ENCODE data around the gene SETD6.

The SETD6 gene

DNA sequence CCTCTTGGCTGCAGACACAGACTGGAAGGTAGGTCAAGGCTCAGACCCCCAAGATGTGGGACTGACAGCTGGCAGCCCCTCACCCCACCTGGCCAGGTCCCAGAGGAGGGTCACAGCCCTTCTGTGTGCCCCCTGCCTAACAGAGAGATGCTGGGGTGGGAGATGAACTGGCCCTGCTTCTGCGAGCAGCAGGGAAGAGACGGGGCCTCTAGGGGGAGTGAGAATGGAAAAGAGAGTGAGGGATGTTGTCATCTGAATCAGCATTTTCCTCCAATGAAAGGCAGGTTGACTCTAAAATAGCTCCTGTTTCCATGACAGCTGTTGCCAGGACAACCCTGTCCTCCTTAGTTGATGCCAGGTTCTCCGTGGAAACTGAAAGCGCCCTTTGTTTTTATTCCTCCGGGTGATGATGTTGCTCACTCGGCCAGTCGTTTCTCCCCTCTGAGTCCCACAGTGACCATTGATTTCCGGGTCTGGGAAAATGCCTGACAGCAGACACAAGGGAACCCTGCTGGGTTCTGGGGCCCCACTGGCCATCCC lies 20.3 kb upstream of the SETD6 start:
- peak; percentile 85 for DNase-seq

DNA sequence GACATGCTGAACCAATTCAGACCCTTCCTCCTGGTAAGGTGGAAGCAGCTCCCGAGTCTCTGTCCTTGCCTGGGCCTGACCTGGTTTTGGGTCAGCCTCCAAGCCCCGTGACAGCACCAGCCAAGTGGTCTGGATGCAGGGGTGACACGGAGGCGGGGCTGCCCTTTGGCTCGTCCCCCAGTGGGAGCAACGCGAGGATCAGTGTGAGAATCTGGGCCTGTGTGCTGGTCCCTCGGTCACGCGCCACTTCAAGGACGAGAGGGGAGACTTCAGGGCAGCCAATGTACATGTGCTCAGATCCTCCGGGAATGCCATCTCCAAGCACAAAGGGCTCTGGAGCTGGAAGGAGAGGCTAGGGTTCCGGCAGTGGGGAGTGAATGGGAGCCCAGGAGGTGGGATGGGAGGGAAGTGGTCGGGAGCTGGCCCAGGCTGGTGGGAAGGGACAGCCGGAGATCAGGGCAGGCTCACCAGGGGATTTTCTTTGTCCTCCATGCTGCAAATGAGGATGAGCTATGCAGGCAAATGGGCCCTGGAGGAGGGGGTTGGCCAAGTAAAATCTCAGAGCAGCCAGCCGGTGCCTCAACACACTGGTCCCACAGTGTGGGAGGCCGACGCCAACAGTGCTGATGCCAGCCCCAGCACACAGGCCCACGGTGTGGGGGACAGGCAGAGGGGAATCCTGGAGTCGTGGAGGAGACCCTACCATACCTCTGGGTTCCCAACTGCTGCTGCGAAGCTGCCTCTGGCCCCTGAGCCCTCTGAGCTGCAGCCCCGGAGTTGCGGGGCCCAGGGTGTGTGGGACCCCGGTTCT lies 19.6 kb upstream of the SETD6 start:
- DNase-seq = no peak

DNA sequence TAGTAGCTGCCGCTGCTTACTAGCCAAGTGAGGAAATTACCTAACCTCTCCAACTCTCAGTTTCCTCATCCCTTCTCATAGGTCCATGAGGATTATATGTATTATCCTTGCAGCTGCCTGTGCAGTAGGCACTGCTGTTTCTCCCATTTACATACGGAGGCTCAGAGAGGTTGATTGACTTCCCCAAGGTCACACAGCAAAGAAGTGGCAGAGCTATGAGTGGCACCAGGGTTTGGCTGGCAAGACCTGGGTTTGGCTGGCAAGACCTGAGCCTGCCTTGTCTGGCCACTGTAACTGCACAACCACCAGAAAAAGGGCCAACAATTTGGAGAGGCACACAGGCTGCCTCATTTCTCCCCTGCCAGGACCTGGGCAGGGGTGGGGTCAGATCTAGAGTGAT lies 17.8 kb upstream of the SETD6 start:
- DNase-seq = peak; percentile 22

DNA sequence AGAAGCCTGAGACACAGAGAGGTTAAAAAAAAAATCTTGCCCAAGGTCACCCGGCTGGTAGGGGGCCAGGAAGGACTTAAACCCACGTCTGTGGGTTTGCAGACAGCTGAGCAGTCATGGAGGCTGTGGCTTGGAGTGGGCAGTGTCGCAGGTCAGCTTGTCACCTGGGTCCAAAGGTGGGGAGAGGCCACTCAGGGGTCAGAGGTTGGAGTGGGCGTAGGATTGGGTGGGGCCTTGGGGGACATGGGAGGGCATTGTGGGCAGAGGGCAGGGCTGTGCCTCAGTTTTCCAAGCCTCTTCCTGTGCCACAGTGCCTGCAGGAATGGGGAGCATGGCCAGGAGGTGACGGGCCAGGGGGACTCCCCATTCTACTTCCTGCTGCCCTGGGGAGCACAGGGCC lies 17.4 kb upstream of the SETD6 start:
- peak; percentile 25 for DNase-seq

GRCh38 chr16:58498341-58499091 lies 16.8 kb upstream of the SETD6 start:
- DNase-seq = peak; percentile 42

DNA sequence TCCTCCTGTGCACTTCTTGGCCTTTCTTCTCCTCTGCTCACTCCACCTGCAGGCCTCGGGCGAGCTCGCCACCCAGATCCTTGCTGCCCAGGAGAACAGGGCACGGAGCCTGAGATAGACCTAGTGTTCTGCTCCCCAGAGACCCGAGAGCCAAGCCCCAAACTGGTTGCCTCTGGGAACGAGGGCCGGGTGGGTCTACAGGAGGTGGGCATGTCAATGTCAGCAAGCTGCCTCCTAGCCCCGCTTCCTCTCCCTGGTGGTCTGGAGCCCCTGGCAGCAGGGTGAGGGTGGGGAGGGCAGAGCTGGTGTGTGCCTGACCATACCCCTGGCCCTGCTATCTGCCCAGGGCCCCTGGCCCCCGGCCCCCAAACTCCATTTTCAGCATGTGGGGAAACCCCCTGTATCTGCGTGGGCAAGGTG lies 16.2 kb upstream of the SETD6 start:
- peak; percentile 23 for DNase-seq

- DNase-seq = peak; percentile 72
These were observed 15.5 kb upstream of the SETD6 start, which contains the start of gene NDRG4 for GRCh38 chr16:58499615-58500351. Gene NDRG4, plus strand, starts transcription at chr16:58500143. Its CDS starts 106 bp downstream, at chr16:58500249.

DNA sequence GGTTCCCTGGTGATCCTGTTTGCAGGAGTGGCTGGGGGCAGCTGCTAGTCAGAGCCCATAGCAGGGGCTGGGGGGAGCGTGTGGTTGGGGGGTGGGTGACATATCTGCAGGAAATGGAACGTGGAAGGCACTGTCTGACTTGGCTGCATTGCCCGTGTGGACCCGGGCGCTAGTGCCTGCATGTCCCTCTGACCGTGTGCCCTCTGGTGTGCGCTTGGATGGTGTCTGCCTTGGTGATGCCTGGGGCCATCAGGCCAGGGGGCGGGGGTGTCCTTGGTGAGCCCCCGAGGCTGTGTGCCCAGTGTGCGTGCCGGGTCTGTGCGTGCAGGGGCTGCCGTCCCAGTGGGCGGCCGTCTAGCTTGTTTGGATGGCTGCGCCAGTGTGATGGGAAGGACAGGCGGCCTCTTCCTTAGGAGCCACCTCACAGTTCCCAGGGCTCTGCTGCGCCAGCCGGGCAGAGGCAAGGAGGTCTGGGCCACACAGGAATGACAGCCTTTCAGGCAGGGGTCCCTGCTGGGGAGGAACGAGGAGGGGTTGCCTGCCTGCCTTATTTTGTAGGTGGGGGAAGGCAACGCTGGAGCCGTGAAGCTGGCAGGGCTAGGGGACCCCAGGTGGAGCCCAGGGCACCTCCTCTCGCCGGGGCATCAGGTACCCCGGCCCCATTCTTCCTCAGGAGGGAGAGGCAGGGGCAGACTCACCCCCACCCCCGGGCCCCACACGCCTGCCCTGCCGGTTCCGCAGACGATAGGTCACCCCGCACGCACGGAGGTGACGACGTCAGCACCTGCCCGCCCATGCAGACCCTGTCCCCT lies 14.7 kb upstream of the SETD6 start:
- peak; percentile 40 for DNase-seq

DNA sequence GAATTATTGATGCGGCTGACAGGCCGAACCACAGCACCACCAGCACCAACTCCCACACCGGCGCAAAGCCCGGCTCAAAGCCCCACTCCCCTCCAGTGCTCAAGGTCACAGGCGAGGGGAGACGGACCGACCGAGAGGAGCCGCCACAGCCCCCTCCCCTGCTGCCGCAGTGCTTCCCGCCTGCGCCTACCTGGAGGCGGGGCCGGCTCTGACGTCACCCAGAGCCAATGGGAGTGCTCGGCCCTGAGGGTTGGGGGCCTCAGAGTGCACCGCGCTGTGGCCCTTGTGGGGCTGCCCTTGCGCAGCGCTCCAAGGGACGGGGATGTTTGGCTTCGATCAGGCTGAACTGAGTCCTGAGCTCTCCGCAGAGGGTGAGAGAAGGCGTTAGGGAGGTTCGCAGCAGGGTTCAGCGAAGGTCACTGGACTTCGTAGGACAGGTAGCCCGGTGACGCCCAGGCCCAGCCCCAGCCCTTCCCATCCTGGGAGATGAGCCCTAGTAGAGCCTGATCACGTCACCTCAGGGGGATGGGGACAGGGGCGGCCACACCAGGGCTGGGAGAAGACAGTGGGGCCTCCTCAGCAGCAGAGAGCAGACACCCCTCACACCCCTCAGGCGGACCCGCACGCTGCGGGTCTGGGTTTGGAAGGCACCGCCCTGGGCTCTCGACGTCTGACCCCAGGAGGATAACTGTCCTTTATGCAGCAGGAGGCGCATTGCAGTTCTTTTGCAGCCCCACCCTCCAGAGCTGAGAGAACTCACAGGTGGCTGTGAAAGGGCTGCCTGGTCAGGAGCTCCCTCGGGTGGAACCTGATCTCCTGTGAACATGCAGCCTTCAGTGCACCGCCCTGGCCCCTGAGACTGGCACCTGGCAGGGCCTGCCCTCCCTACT lies 13.8 kb upstream of the SETD6 start:
- peak; percentile 69 for DNase-seq

GRCh38 chr16:58502217-58502921 lies 12.9 kb upstream of the SETD6 start:
- no peak for DNase-seq

DNA sequence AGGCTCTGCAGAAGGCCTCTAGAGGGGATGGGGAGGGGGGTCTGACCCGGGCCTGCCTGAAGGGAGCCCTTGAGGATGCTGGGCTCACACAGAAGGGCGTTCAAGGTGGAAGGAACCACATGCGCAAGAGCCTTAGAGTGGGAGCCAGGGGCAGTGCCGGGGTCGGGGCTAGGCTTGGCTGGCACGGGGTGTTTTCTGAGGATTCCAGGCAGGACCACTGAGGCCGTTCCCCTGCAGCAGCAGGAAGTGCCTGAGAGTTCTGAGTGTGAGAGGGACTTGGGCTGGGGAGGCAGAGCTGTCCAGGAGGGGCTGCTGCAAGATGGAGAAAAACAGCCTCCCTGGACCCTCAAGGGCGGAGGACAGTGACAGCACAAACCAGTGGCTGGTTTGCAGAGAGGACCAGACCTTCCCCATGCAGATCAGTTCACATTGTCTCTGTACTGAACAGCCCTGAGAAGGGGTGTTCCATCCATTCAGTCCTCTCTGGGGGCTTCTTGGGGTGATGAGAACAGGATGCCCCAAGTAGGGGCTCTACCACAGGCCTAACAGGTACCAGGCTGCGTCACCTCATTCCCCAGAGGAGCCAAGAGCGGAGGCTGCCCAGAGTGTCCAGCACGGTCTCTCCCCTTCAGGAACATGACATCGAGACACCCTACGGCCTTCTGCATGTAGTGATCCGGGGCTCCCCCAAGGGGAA lies 12.0 kb upstream of the SETD6 start:
- no peak for DNase-seq

DNA sequence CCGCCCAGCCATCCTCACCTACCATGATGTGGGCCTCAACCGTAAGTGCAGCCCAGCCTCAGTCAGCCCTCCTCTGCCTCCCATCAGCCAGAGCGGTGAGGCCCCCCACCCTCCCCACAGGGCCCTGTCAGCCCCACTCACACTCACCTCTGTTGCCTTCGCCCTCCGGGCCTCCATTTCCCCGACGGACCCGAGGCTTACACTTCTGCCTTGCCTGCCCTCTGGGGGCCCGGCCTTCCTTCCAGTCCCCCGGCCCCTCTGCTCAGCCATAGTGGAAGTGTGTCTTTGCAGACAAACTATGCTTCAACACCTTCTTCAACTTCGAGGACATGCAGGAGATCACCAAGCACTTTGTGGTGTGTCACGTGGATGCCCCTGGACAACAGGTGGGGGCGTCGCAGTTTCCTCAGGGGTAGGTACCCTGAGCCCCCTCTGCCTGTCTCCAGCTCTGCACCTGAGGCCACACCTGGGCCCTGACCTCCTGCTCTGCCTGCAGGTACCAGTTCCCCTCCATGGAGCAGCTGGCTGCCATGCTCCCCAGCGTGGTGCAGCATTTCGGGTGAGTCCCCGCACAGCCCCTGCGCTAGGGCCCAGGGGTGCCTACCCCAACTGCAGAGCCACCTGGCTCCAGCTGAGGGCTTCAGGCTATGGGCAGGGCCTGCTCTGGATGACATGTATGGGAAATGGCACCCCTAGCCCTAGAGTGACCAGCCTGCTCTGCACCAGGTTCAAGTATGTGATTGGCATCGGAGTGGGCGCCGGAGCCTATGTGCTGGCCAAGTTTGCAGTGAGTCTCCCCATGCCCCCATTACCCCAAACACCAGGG lies 11.2 kb upstream of the SETD6 start:
- DNase-seq = peak; percentile 13

DNA sequence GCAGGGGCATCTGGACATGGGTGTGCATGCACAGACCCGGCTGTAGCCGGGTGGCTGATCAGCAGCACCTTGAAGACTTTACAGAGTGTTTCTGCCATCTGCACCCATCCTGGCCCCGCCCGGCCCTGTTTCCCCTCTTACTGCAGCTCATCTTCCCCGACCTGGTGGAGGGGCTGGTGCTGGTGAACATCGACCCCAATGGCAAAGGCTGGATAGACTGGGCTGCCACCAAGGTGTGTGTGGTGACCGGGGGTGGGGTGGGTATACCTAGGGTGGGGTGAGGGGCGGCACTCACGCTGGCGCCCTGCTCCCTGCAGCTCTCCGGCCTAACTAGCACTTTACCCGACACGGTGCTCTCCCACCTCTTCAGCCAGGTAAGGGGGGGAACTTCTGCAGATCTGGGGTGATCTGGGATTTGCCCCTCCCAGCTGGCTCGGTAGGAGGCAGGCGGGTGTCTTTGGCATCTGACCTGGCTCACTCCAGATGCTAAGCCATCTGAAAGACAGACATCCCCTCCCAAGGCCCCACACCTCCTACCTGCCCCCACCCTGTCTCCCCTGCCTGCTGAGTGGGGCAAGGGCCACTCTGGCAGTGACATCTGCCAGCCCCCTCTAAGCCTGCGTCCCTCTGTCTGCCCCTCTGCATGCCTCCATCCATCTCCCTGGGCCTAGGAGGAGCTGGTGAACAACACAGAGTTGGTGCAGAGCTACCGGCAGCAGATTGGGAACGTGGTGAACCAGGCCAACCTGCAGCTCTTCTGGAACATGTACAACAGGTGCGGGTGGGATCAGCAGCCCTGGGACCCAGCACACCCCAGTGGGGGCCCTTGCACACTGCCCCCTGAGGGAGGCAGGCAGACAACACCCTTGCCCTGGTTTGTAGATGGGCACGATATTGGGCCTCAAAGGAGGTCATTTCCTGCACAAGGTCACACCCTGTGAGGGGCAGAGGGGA lies 8.8 kb upstream of the SETD6 start:
- DNase-seq = no peak

- DNase-seq = peak; percentile 38
These were observed 7.9 kb upstream of the SETD6 start for GRCh38 chr16:58507195-58507962.

- DNase-seq = peak; percentile 1
These were observed 7.2 kb upstream of the SETD6 start for GRCh38 chr16:58507963-58508670.

DNA sequence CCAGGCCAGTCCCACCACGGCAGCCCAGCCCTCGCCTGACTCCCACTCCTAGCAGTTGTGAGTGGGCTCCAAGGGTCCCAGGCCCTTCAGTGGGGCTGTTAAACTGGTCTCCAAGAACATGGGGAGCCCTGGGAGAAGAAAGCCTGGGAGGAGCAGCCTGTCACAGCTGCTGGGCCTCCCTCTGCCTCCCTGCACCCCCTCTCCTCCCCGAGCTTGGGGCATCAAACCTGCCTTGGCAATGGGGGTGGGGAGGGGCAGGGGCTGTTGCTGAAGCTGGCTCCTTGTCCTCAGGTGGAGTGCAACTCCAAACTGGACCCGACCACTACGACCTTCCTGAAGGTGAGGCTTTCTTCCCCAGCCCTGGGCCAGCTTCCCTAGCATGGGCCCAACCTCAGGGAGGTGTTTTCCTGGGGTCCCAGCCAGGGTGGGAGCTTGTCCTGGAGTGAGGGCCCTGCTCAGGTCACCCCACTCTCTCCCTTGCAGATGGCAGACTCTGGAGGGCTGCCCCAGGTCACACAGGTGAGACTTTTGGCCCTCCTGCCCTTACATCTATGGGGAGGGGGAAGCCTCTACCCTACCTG lies 6.6 kb upstream of the SETD6 start:
- DNase-seq = peak; percentile 32
